CD4-positive, alpha-beta memory T cell (primary cell): ENCODE data around the gene PSMD13. TPM values are rescaled to one million over a fixed set of nuclear protein-coding genes. Genes with fewer than 3 reads are reported as not detected.
A peak's percentile ranks its signal among the peaks of the same experiment; 100 is the strongest.
"Not testable (repeated sequence)": the region's sequence is repeated elsewhere in the genome, so short reads cannot be mapped to it uniquely, and the experiment has no call there.

Experiments used
- CTCF ChIA-PET: fragments of 350-600 bp; sonication (Branson Sonifier 250); formaldehyde crosslinking; loops from one replicate; lab custom pipeline; 2021; ENCODE audit warnings: inconsistent platforms; ENCODE audit not compliant: partially characterized antibody; lab: Charles Lee
- POLR2A ChIA-PET: fragments of 350-600 bp; sonication (Branson Sonifier 250); formaldehyde crosslinking; loops from one replicate; lab custom pipeline; 2021; ENCODE audit not compliant: partially characterized antibody; lab: Charles Lee
- DNase-seq, 5 donors: peaks; one replicate each; pipeline versions ENCODE4 v3.0.0 to v3.0.0-alpha.2; 2020 to 2022; ENCODE audit warnings: mixed read lengths in 1 of 5
- H3K27ac ChIP-seq: one replicate; pipeline ENCODE4 v1.7.0; 2013; ENCODE audit warnings: low read depth, low read length
- H3K27me3 ChIP-seq: 2 replicates; pipeline ENCODE4 v1.7.0; 2013; ENCODE audit warnings: mild to moderate bottlenecking, low read length, moderate library complexity; ENCODE audit not compliant: insufficient read depth
- H3K36me3 ChIP-seq: 2 replicates; pipeline ENCODE4 v1.7.0; 2013; ENCODE audit warnings: mild to moderate bottlenecking, low read length, moderate library complexity; ENCODE audit not compliant: insufficient read depth
- H3K4me1 ChIP-seq: 2 replicates; pipeline ENCODE4 v1.7.0; 2013; ENCODE audit warnings: mild to moderate bottlenecking, low read length, moderate library complexity; ENCODE audit not compliant: insufficient read depth
- H3K4me3 ChIP-seq, 2 donors: one replicate each; pipeline ENCODE4 v1.7.0; 2013; ENCODE audit warnings: low read length in 2 of 2, mild to moderate bottlenecking in 1 of 2
- H3K9me3 ChIP-seq, 2 donors: one replicate each; pipeline ENCODE4 v1.7.0; 2013; ENCODE audit warnings: low read length in 2 of 2, control low read depth in 1 of 2; ENCODE audit not compliant: control insufficient read depth in 1 of 2
- H3K27ac Mint-ChIP-seq, 7 donors: one replicate each; pipeline ENCODE4 v1.8.0; 2020 to 2021; ENCODE audit warnings: mixed read lengths in 7 of 7, mild to moderate bottlenecking in 6 of 7, inconsistent platforms in 3 of 7, moderate library complexity in 3 of 7
- H3K27me3 Mint-ChIP-seq, 2 donors: one replicate each; pipeline ENCODE4 v1.8.0; 2020 to 2021; ENCODE audit warnings: mixed read lengths in 2 of 2
- H3K36me3 Mint-ChIP-seq, 2 donors: one replicate each; pipeline ENCODE4 v1.8.0; 2020 to 2021; ENCODE audit warnings: mixed read lengths in 2 of 2, inconsistent platforms in 1 of 2, mild to moderate bottlenecking in 1 of 2
- H3K4me1 Mint-ChIP-seq, 4 donors: one replicate each; pipeline ENCODE4 v1.8.0; 2020 to 2021; ENCODE audit warnings: mixed read lengths in 4 of 4, mild to moderate bottlenecking in 1 of 4
- H3K4me3 Mint-ChIP-seq, 8 donors: one replicate each; pipeline ENCODE4 v1.8.0; 2020 to 2021; ENCODE audit warnings: mixed read lengths in 8 of 8, mild to moderate bottlenecking in 7 of 8, moderate library complexity in 6 of 8, inconsistent platforms in 3 of 8
- H3K9me3 Mint-ChIP-seq, 8 donors: one replicate each; pipeline ENCODE4 v1.8.0; 2020 to 2021; ENCODE audit warnings: mixed read lengths in 8 of 8, mild to moderate bottlenecking in 5 of 8, inconsistent platforms in 3 of 8, moderate library complexity in 1 of 8
- intact Hi-C: fragments of 100-400 bp; cut with micrococcal nuclease; formaldehyde crosslinking; loops from one replicate; pipeline ENCODE4 v1.15.1; 2023
- polyA plus RNA-seq, 2 donors: library from polyadenylated mRNA; unstranded; fragments of 300-500 nt; fragmentation: Illumina TruSeq; gene quantifications; one replicate each; pipeline ENCODE4 v1.2.3, GENCODE V29; 2021
- total RNA-seq, 2 experiments: library from RNA; stranded (reverse); gene quantifications; one replicate each; pipeline ENCODE4 v1.2.3, GENCODE V29; 2021

The PSMD13 gene
- total and polyA plus RNA-seq, 4 experiments from 2014 or later = 99.9 to 247 (median 143) TPM

DNA sequence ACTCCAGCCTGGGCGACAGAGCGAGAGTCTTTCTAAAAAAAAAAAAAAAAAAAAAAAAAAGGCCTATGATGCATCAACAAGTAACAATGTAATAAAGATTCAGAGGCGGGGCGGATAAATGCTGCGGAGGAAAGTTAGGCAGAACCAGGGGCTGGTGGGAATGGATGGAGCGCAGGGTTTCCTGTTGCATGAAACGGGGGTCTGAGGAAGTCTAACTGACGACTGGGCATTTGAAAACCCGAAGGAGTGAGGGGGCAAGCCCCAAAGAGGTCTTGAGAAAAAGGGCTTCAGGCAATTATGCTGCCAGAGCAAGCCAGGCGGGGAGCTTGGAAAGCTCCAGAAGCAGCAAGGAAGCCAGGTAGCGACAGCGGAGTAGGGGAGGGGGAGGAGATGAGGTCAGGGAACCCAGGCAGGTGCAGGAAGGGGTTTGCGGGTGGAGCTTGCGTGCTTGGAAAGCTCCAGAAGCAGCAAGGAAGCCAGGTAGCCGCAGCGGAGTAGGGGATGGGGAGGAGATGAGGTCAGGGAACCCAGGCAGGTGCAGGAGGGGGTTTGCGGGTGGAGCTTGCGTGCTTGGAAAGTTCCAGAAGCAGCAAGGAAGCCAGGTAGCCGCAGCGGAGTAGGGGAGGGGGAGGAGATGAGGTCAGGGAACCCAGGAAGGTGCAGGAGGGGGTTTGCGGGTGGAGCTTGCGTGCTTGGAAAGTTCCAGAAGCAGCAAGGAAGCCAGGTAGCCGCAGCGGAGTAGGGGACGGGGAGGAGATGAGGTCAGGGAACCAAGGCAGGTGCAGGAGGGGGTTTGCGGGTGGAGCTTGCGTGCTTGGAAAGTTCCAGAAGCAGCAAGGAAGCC, 50.4 kb downstream of the PSMD13 start:
- not testable (repeated sequence) for H3K27me3 Mint-ChIP-seq, H3K9me3 ChIP-seq, H3K27me3 ChIP-seq, H3K36me3 ChIP-seq, H3K9me3 Mint-ChIP-seq
- Mint-ChIP-seq H3K36me3 (peaks cover 16 to 37% of the 10 kb centered on the region in 2 donors), H3K27ac (peak overlapping the region; percentile 95 to 100 (median 98)), H3K4me1 (peaks cover 23 to 64% (median 44%) of the 10 kb centered on the region in 4 donors), H3K4me3 (peak overlapping the region; percentile 88 to 99 (median 98))
- peak overlapping the region; percentile 83 to 95 for H3K4me3 ChIP-seq
- intact Hi-C loops = loop anchor here (1.0 to 5.0 kb wide), 2 partner anchors 18 to 50 kb away; partner anchors contain the start of genes PSMD13 and SIRT3
- peaks cover 47% of the 10 kb centered on the region for H3K4me1 ChIP-seq
- ChIA-PET CTCF (interaction anchor here (0.7 to 3.2 kb wide), 10 partner anchors 13 to 164 kb away, joined by 3 to 28 read pairs (median 4); partner anchors contain the start of gene BET1L), POLR2A (interaction anchor here (0.6 to 14.3 kb wide), 22 partner anchors 6 to 556 kb away, joined by 3 to 549 read pairs (median 26); partner anchors contain the start of genes BET1L, IFITM1, IFITM2 and IFITM5)
- DNase-seq = peak; percentile 77 to 98 (median 79)
- peak overlapping the region; percentile 96 for H3K27ac ChIP-seq

DNA sequence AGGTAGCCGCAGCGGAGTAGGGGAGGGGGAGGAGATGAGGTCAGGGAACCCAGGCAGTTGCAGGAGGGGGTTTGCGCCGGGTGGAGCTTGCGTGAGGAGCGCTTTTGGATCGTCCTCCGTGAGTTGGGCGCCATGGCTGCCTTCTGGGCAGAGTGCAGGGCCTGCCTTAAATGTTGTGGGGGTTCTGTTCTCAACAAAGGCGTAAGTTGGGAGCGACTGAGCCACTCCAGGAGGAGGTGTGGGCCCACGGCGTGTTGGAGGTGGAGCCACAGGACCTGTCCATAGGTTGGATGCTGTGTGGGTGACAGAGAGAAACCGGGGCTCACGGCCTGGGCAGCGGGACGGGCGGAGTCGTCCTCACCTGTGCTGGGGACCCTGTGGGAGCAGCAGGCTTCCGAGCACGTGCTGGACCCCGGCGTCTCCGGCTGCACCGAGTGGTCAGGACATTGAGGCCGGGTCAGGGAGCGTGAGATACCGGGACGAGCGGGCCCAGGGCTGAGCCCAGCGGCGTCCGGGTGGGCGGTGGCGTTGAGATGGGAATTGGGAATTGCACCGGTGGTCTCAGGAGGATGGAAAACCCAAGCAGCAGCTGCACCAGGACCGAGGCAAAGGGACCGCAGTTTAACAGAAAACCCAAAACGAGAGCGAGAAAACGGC, 51.2 kb downstream of the PSMD13 start:
- POLR2A ChIA-PET = interaction anchor here (0.6 to 14.3 kb wide), 23 partner anchors 7 to 555 kb away, joined by 3 to 549 read pairs (median 26); partner anchors contain the start of genes BET1L, IFITM1, IFITM2 and IFITM5
- peak overlapping the region; percentile 88 to 99 (median 98) for H3K4me3 Mint-ChIP-seq

DNA sequence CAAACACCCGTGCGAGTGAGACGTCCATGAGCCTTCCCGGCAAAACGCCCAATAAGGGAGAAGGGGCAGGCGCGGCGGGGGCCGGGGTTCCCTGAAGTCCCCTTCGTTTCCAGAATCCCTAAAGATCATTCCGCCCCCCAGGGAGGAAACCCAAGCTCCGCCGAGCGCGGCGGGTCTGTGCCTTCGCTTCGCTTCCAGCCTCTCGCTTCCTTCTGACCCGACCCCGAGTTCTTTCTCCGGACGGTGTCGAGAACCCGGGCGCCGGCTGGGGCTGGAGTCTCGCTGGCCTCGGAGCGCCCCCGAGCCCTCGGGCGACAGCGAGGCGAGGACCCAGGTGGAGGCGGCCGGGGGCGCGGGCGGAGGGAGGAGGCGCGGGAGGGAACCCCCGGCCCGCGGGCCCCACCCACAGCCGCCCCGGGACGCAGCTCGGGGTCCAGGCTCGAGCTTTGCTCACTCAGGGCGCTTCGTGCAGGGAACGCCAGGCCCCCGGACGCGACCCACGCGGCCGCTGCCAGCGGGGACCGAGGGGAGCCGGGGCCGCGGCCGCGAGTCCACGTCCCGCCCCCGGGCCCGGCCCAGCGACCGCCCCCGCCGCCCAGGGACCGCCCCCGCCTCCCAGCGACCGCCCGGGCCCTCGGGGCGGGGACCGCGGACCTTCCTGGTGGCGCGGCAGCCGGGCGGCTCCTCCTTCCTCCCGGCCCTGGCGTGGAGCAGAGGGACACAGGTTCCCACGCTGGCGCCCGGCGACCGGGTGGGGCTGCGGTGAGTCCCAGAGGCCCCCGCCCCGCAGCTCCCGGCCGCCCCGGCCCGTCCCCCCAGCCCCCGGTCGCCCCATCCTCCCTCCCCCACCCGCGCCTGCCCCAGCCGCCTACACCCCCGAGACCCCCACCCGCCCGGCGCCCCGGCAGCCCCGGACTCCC, 52.0 kb downstream of the PSMD13 start, which contains the start of gene PGGHG:
Gene PGGHG, plus strand, starts transcription at position 649 of the 920 bp plus-strand sequence. CDS start 691 bp downstream, outside the sequence.
- peaks cover 4 to 27% of the 10 kb centered on the region in 2 donors for H3K36me3 Mint-ChIP-seq
- H3K4me3 ChIP-seq = peak within 1 kb of the TSS; percentile 83 to 95
- H3K27ac Mint-ChIP-seq = peak within 1 kb of the TSS; percentile 95 to 100 (median 98)
- H3K9me3 ChIP-seq = no peaks in the 10 kb centered on the region
- ChIA-PET POLR2A (interaction anchor here (1.0 to 14.3 kb wide), 22 partner anchors 8 to 520 kb away, joined by 3 to 549 read pairs (median 26); partner anchors contain the start of genes BET1L, IFITM1, IFITM2 and IFITM5), CTCF (interaction anchor here (0.6 to 3.2 kb wide), 9 partner anchors 16 to 160 kb away, joined by 3 to 28 read pairs (median 4); partner anchors contain the start of gene IFITM2)
- peaks cover 37% of the 10 kb centered on the region for H3K4me1 ChIP-seq
- intact Hi-C loops = loop anchor here (2.0 to 5.0 kb wide), 2 partner anchors 20 to 51 kb away; partner anchors contain the start of genes PSMD13 and SIRT3
- DNase-seq = peak in 3 of 5 donors; percentile 49 to 60 (median 51)
- peaks cover 8% of the 10 kb centered on the region for H3K36me3 ChIP-seq
- no peaks in the 10 kb centered on the region for H3K9me3 Mint-ChIP-seq
- H3K4me3 Mint-ChIP-seq = peak within 1 kb of the TSS; percentile 88 to 99 (median 98)
- H3K27me3 ChIP-seq = no peaks in the 10 kb centered on the region
- H3K27me3 Mint-ChIP-seq = no peaks in the 10 kb centered on the region
- H3K27ac ChIP-seq = peak within 1 kb of the TSS; percentile 96
- H3K4me1 Mint-ChIP-seq = peaks cover 12 to 49% (median 30%) of the 10 kb centered on the region in 4 donors

More for the DNA sequence above, 51.2 kb downstream of the PSMD13 start:
- H3K36me3 Mint-ChIP-seq = peaks cover 10 to 32% of the 10 kb centered on the region in 2 donors
- H3K9me3 Mint-ChIP-seq = no peaks in the 10 kb centered on the region
- H3K4me3 ChIP-seq = peak overlapping the region; percentile 83 to 95
- peak overlapping the region; percentile 96 for H3K27ac ChIP-seq
- H3K27me3 Mint-ChIP-seq = no peaks in the 10 kb centered on the region
- no peaks in the 10 kb centered on the region for H3K27me3 ChIP-seq
- peak overlapping the region; percentile 95 to 100 (median 98) for H3K27ac Mint-ChIP-seq
- peaks cover 6% of the 10 kb centered on the region for H3K36me3 ChIP-seq
- CTCF ChIA-PET = interaction anchor here (0.6 to 3.2 kb wide), 8 partner anchors 17 to 164 kb away, joined by 3 to 28 read pairs (median 4); partner anchors contain the start of genes BET1L and IFITM2
- intact Hi-C loops = loop anchor here (1.0 to 5.0 kb wide), 3 partner anchors 19 to 51 kb away; partner anchors contain the start of genes PSMD13 and SIRT3
- peaks cover 16 to 57% (median 36%) of the 10 kb centered on the region in 4 donors for H3K4me1 Mint-ChIP-seq
- DNase-seq = peak in 4 of 5 donors; percentile 66 to 79 (median 73)
- H3K4me1 ChIP-seq = peaks cover 39% of the 10 kb centered on the region
- no peaks in the 10 kb centered on the region for H3K9me3 ChIP-seq

DNA sequence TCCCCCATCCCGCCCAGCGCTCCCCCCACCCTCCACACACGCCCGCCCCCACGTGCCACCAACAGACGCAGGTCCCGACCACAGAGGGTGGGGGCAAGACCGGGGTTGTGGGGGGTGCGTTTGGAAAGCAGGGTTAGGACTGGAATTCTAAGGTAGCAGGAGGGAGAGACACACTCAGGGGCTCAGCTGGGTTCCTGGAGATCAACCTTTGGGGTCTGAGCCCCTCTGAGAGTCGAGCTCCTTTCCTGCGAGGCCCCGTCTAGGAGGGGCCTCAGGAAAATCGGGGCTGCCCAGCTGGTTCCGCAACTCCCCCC, 52.6 kb downstream of the PSMD13 start:
- CTCF ChIA-PET = interaction anchor here (0.8 to 3.1 kb wide), 4 partner anchors 27 to 159 kb away, joined by 3 to 12 read pairs (median 4); no protein-coding TSS in a partner anchor
- DNase-seq = peak in 3 of 5 donors; percentile 51 to 66 (median 52)
- POLR2A ChIA-PET = interaction anchor here (1.0 to 14.3 kb wide), 17 partner anchors 9 to 520 kb away, joined by 4 to 549 read pairs (median 27); partner anchors contain the start of genes BET1L, IFITM2, IFITM5 and NLRP6
- peak overlapping the region; percentile 79 to 94 (median 89) for H3K27ac Mint-ChIP-seq
- Histone ChIP-seq H3K9me3 (no peaks in the 10 kb centered on the region), H3K4me1 (peaks cover 33% of the 10 kb centered on the region), H3K4me3 (no peak overlapping the region), H3K27me3 (no peaks in the 10 kb centered on the region), H3K36me3 (peaks cover 8% of the 10 kb centered on the region), H3K27ac (peak overlapping the region; percentile 55)
- no peaks in the 10 kb centered on the region for H3K9me3 Mint-ChIP-seq
- H3K36me3 Mint-ChIP-seq = peaks cover 4 to 28% of the 10 kb centered on the region in 2 donors
- intact Hi-C loops = loop anchor here (2.0 to 5.0 kb wide), 2 partner anchors 19 to 52 kb away; partner anchors contain the start of genes PSMD13 and SIRT3
- H3K4me3 Mint-ChIP-seq = peak overlapping the region; percentile 63 to 82 (median 76)
- H3K4me1 Mint-ChIP-seq = peaks cover 11 to 47% (median 28%) of the 10 kb centered on the region in 4 donors
- H3K27me3 Mint-ChIP-seq = no peaks in the 10 kb centered on the region

DNA sequence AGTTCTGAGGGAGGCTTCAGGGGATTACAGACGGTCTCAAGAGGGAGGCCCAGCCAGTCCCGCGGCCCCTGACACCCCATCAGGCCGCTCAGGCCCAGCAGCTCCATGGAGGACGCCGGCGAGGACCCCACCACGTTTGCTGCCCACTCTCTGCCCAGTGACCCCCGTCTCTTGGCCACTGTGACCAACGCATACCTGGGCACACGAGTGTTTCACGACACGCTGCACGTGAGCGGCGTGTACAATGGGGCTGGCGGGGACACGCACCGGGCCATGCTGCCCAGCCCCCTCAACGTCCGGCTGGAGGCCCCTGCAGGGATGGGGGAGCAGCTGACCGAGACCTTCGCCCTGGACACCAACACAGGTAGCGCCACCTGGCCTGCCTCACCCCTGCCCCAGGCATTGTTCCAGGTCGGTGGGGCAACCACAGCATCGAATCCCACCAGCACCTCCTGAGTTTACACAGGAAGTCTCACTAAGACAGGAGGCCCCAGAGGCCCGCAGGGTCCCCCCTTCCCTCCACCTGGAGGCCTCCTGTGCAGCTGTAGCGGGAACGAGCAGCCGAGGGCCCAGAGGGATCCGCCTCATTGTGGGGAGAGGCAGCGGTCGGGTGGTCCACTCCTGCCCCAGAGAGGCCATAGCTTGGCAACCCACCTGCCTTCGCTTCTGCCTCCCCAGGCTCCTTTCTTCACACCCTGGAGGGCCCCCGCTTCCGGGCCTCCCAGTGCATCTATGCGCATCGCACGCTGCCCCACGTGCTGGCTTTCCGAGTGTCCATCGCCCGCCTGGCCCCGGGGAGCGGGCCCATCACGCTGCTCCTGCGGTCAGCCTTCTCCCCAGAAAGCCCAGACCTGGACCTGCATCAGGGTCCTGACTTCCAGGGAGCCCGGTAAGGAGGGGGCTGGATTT, 53.2 kb downstream of the PSMD13 start:
- Histone ChIP-seq H3K4me3 (no peak overlapping the region), H3K9me3 (no peaks in the 10 kb centered on the region), H3K27ac (peak overlapping the region; percentile 55), H3K36me3 (peaks cover 8% of the 10 kb centered on the region), H3K4me1 (peaks cover 33% of the 10 kb centered on the region), H3K27me3 (no peaks in the 10 kb centered on the region)
- POLR2A ChIA-PET = interaction anchor here (1.0 to 14.3 kb wide), 18 partner anchors 9 to 159 kb away, joined by 3 to 549 read pairs (median 26); partner anchors contain the start of genes ANO9, BET1L, IFITM2 and IFITM5
- CTCF ChIA-PET = interaction anchor here (0.8 to 3.1 kb wide), 5 partner anchors 15 to 159 kb away, joined by 3 to 12 read pairs (median 4); no protein-coding TSS in a partner anchor
- no peaks in the 10 kb centered on the region for H3K27me3 Mint-ChIP-seq
- H3K27ac Mint-ChIP-seq = peak overlapping the region; percentile 85 to 94 (median 89)
- intact Hi-C loops = loop anchor here (2.0 to 5.0 kb wide), 2 partner anchors 19 to 53 kb away; partner anchors contain the start of genes PSMD13 and SIRT3
- H3K36me3 Mint-ChIP-seq = peaks cover 4 to 33% of the 10 kb centered on the region in 2 donors
- DNase-seq = peak in 1 of 5 donors; percentile 46
- peak overlapping the region; percentile 66 to 82 (median 78) for H3K4me3 Mint-ChIP-seq
- H3K4me1 Mint-ChIP-seq = peaks cover 11 to 47% (median 28%) of the 10 kb centered on the region in 4 donors
- no peaks in the 10 kb centered on the region for H3K9me3 Mint-ChIP-seq
